CD4-positive, alpha-beta memory T cell (primary cell): ENCODE results near the gene SLC22A3. TPM values are rescaled to one million over a fixed set of nuclear protein-coding genes. Genes with fewer than 3 reads are reported as not detected.
"Not testable (repeated sequence)": the region's sequence is repeated elsewhere in the genome, so short reads cannot be mapped to it uniquely, and the experiment has no call there.

Experiments
- CTCF ChIA-PET: fragments of 350-600 bp; sonication (Branson Sonifier 250); formaldehyde crosslinking; loops from one replicate; lab custom pipeline; 2021; ENCODE audit warnings: inconsistent platforms; ENCODE audit not compliant: partially characterized antibody; lab: Charles Lee
- POLR2A ChIA-PET: fragments of 350-600 bp; sonication (Branson Sonifier 250); formaldehyde crosslinking; loops from one replicate; lab custom pipeline; 2021; ENCODE audit not compliant: partially characterized antibody; lab: Charles Lee
- DNase-seq, 5 donors: peaks; one replicate each; pipeline versions ENCODE4 v3.0.0 to v3.0.0-alpha.2; 2020 to 2022; ENCODE audit warnings: mixed read lengths in 1 of 5
- H3K27ac ChIP-seq: one replicate; pipeline ENCODE4 v1.7.0; 2013; ENCODE audit warnings: low read depth, low read length
- H3K27me3 ChIP-seq: 2 replicates; pipeline ENCODE4 v1.7.0; 2013; ENCODE audit warnings: mild to moderate bottlenecking, low read length, moderate library complexity; ENCODE audit not compliant: insufficient read depth
- H3K36me3 ChIP-seq: 2 replicates; pipeline ENCODE4 v1.7.0; 2013; ENCODE audit warnings: mild to moderate bottlenecking, low read length, moderate library complexity; ENCODE audit not compliant: insufficient read depth
- H3K4me1 ChIP-seq: 2 replicates; pipeline ENCODE4 v1.7.0; 2013; ENCODE audit warnings: mild to moderate bottlenecking, low read length, moderate library complexity; ENCODE audit not compliant: insufficient read depth
- H3K4me3 ChIP-seq, 2 donors: one replicate each; pipeline ENCODE4 v1.7.0; 2013; ENCODE audit warnings: low read length in 2 of 2, mild to moderate bottlenecking in 1 of 2
- H3K9me3 ChIP-seq, 2 donors: one replicate each; pipeline ENCODE4 v1.7.0; 2013; ENCODE audit warnings: low read length in 2 of 2, control low read depth in 1 of 2; ENCODE audit not compliant: control insufficient read depth in 1 of 2
- H3K27ac Mint-ChIP-seq, 7 donors: one replicate each; pipeline ENCODE4 v1.8.0; 2020 to 2021; ENCODE audit warnings: mixed read lengths in 7 of 7, mild to moderate bottlenecking in 6 of 7, inconsistent platforms in 3 of 7, moderate library complexity in 3 of 7
- H3K27me3 Mint-ChIP-seq, 2 donors: one replicate each; pipeline ENCODE4 v1.8.0; 2020 to 2021; ENCODE audit warnings: mixed read lengths in 2 of 2
- H3K36me3 Mint-ChIP-seq, 2 donors: one replicate each; pipeline ENCODE4 v1.8.0; 2020 to 2021; ENCODE audit warnings: mixed read lengths in 2 of 2, inconsistent platforms in 1 of 2, mild to moderate bottlenecking in 1 of 2
- H3K4me1 Mint-ChIP-seq, 4 donors: one replicate each; pipeline ENCODE4 v1.8.0; 2020 to 2021; ENCODE audit warnings: mixed read lengths in 4 of 4, mild to moderate bottlenecking in 1 of 4
- H3K4me3 Mint-ChIP-seq, 8 donors: one replicate each; pipeline ENCODE4 v1.8.0; 2020 to 2021; ENCODE audit warnings: mixed read lengths in 8 of 8, mild to moderate bottlenecking in 7 of 8, moderate library complexity in 6 of 8, inconsistent platforms in 3 of 8
- H3K9me3 Mint-ChIP-seq, 8 donors: one replicate each; pipeline ENCODE4 v1.8.0; 2020 to 2021; ENCODE audit warnings: mixed read lengths in 8 of 8, mild to moderate bottlenecking in 5 of 8, inconsistent platforms in 3 of 8, moderate library complexity in 1 of 8
- intact Hi-C: fragments of 100-400 bp; cut with micrococcal nuclease; formaldehyde crosslinking; loops from one replicate; pipeline ENCODE4 v1.15.1; 2023
- polyA plus RNA-seq, 2 donors: library from polyadenylated mRNA; unstranded; fragments of 300-500 nt; fragmentation: Illumina TruSeq; gene quantifications; one replicate each; pipeline ENCODE4 v1.2.3, GENCODE V29; 2021
- total RNA-seq, 2 experiments: library from RNA; stranded (reverse); gene quantifications; one replicate each; pipeline ENCODE4 v1.2.3, GENCODE V29; 2021

SLC22A3 gene
- total and polyA plus RNA-seq, 4 experiments from 2014 or later: 0.20 to 0.38 TPM; not detected in 2

DNA sequence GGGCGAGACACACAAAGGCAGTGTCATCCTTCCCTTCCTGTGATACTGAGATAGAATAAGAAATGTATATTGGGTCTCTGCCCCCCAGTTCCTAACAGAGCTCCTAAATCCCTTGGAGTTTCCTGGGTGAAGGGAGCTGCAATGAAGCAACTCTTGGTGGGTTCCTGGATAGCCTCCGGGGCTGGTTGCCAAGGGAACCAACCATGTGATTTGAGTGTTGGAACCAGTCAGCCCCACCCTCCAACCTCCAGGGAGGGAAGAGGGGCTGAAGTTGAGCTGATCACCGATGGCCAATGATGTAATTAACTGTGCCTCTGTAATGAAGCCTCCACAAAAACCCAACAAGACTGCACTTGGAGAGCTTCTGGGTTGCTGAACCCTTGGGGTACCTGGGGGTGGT, 116.6 kb downstream of the SLC22A3 start:
- H3K27me3 Mint-ChIP-seq: no peaks in the 10 kb centered on the region
- H3K27ac Mint-ChIP-seq: no peak overlapping the region
- no peak overlapping the region for H3K4me3 ChIP-seq
- H3K27ac ChIP-seq: no peak overlapping the region
- H3K4me3 Mint-ChIP-seq: peak overlapping the region in 3 of 8 donors; percentile 24 to 65 (median 43)
- H3K36me3 Mint-ChIP-seq: peaks cover 9 to 11% of the 10 kb centered on the region in 2 donors
- H3K9me3 ChIP-seq: no peaks in the 10 kb centered on the region
- peaks cover 42 to 61% (median 52%) of the 10 kb centered on the region in 4 donors for H3K4me1 Mint-ChIP-seq
- POLR2A ChIA-PET: interaction anchor here (1.2 kb wide), 1 partner anchor 9 kb away, joined by 6 read pairs; no protein-coding TSS in a partner anchor
- intact Hi-C loops: loop anchor here (10.0 kb wide), 2 partner anchors 490 to 670 kb away; partner anchors contain the start of gene MRPL18
- CTCF ChIA-PET: interaction anchor here (1.4 to 2.1 kb wide), 4 partner anchors 9 to 69 kb away, joined by 4 to 7 read pairs (median 6); no protein-coding TSS in a partner anchor
- no peak for DNase-seq
- no peaks in the 10 kb centered on the region for H3K36me3 ChIP-seq
- peaks cover 55% of the 10 kb centered on the region for H3K4me1 ChIP-seq
- H3K9me3 Mint-ChIP-seq: no peaks in the 10 kb centered on the region
- H3K27me3 ChIP-seq: no peaks in the 10 kb centered on the region

DNA sequence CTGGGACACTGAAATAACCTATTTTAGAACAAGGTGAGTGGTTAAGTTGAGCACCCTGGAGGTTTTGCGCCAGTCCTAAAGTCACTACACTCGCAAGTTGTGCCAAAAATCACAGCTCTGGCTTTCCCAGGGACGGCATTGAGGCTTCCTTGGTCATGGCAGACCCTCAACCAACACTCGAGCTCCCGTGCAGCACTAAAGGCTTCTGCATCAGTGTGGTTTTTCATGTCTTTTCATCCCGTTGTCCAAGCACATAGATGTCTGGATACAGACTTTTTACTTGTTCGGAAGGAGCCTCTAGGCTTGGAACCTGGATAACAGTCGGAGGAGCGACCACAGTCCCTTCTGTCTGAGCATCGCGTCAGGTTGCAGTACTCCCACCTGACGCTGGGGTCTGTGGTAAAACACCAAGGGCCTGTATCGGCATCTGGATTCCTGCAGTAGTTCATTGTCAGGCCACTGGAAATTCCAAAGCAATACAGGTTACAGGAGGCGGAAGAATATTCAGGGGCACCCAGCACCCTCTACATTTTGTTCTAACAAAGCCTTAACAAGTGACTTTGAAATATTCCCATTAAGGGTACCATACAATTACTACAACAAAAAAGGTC, 119.2 kb downstream of the SLC22A3 start:
- DNase-seq, H3K4me3 ChIP-seq, H3K36me3 ChIP-seq, H3K9me3 Mint-ChIP-seq, H3K27me3 Mint-ChIP-seq, H3K4me3 Mint-ChIP-seq, H3K27ac ChIP-seq, H3K9me3 ChIP-seq, CTCF ChIA-PET, H3K27me3 ChIP-seq, H3K27ac Mint-ChIP-seq, POLR2A ChIA-PET: not testable (repeated sequence)
- H3K36me3 Mint-ChIP-seq: peaks cover 9 to 11% of the 10 kb centered on the region in 2 donors
- intact Hi-C loops: loop anchor here (10.0 kb wide), 2 partner anchors 493 to 673 kb away; partner anchors contain the start of gene MRPL18
- H3K4me1 ChIP-seq: peaks cover 30% of the 10 kb centered on the region
- H3K4me1 Mint-ChIP-seq: peaks cover 28 to 52% (median 41%) of the 10 kb centered on the region in 4 donors

DNA sequence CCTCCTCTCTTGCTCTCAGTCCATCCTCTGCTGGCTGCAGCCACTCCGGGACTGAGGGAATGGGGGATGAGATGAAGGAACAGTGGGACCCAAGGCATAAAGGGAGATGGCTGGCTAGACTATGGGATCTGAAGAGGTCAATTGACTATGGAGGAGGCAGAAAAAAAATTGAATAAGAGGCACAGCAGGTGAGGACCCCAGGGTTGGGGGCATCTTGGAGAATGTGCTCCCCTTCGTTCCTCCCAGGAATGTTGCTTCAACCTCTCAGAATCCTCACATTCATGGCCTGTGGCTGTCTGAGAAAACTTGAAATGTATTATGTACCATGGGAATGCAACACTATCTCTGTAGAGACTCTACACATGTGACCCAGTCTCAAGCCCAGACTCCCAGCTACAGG, 121.0 kb downstream of the SLC22A3 start:
- no peaks in the 10 kb centered on the region for H3K27me3 ChIP-seq
- H3K9me3 ChIP-seq: no peaks in the 10 kb centered on the region
- intact Hi-C loops: loop anchor here (10.0 kb wide), 2 partner anchors 494 to 674 kb away; partner anchors contain the start of gene MRPL18
- H3K4me1 ChIP-seq: peaks cover 14% of the 10 kb centered on the region
- no peak overlapping the region for H3K4me3 ChIP-seq
- no peaks in the 10 kb centered on the region for H3K36me3 ChIP-seq
- no peak overlapping the region for H3K27ac ChIP-seq
- H3K4me1 Mint-ChIP-seq: peaks cover 16 to 34% (median 27%) of the 10 kb centered on the region in 4 donors
- no peak overlapping the region for H3K27ac Mint-ChIP-seq
- POLR2A ChIA-PET: no interaction called here
- no peaks in the 10 kb centered on the region for H3K9me3 Mint-ChIP-seq
- H3K36me3 Mint-ChIP-seq: peaks cover 9 to 11% of the 10 kb centered on the region in 2 donors
- no peak for DNase-seq
- CTCF ChIA-PET: no interaction called here
- H3K4me3 Mint-ChIP-seq: no peak overlapping the region
- H3K27me3 Mint-ChIP-seq: no peaks in the 10 kb centered on the region

DNA sequence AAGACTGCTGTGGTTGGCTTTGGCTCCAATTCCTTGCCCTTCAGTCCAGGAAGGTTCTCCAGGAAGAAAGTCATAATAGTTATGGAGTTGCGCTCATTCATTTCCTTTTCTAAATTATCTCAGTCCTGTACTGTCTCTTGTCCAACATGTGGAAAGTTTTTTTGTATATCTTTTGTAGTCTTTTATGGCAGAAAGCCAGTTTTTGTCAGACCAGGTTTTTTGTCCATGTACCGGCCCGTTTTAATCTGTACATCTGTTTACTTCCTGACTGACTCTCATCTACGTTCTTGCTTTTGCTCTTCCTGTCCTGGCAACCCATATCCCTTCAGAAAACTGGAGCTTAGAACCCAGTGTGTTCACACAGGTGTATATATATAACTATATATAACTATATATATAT, 127.9 kb downstream of the SLC22A3 start:
- peaks cover 9 to 37% (median 22%) of the 10 kb centered on the region in 4 donors for H3K4me1 Mint-ChIP-seq
- H3K4me3 ChIP-seq, H3K27me3 ChIP-seq, H3K9me3 ChIP-seq, intact Hi-C loops, DNase-seq, H3K27ac ChIP-seq, H3K4me1 ChIP-seq, H3K36me3 ChIP-seq, H3K27me3 Mint-ChIP-seq: not testable (repeated sequence)
- CTCF ChIA-PET: interaction anchor here (1.6 to 1.8 kb wide), 2 partner anchors 12 to 20 kb away, joined by 5 read pairs; no protein-coding TSS in a partner anchor
- peaks cover 0 to 11% (median 3%) of the 10 kb centered on the region in 8 donors for H3K9me3 Mint-ChIP-seq
- POLR2A ChIA-PET: interaction anchor here (1.8 to 1.9 kb wide), 2 partner anchors 13 to 44 kb away, joined by 4 to 9 read pairs; no protein-coding TSS in a partner anchor
- peak overlapping the region; percentile 15 to 75 (median 48) for H3K4me3 Mint-ChIP-seq
- H3K36me3 Mint-ChIP-seq: peaks cover 16 to 32% of the 10 kb centered on the region in 2 donors
- peak overlapping the region in 3 of 7 donors; percentile 27 to 67 (median 29) for H3K27ac Mint-ChIP-seq

DNA sequence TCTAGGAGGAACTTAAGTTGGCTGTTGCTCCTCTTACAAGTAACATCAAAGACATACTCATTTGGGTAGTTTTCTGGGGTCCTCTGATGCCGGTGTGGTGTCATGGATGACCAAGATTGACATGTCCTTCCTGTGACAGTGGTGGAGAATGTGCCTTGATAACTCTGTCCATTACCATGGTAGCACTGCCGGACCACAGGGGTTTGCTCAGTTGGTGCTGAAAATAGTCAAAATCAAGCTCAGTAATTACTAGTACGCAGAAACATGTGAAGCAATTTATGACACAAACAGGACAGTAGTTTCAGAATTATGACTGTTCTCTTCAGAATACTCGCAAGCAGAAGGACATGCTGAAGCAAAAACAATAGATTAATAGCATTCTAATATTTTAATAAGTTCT, 128.9 kb downstream of the SLC22A3 start:
- Mint-ChIP-seq H3K9me3 (peaks cover 2 to 21% (median 11%) of the 10 kb centered on the region in 8 donors), H3K4me3 (peak overlapping the region in 2 of 8 donors; percentile 1 to 7), H3K4me1 (peaks cover 5 to 30% (median 18%) of the 10 kb centered on the region in 4 donors), H3K36me3 (peaks cover 26 to 42% of the 10 kb centered on the region in 2 donors)
- H3K36me3 ChIP-seq, H3K27ac ChIP-seq, H3K27me3 Mint-ChIP-seq, H3K27ac Mint-ChIP-seq, DNase-seq, H3K4me1 ChIP-seq, intact Hi-C loops, H3K9me3 ChIP-seq, H3K4me3 ChIP-seq, H3K27me3 ChIP-seq: not testable (repeated sequence)
- POLR2A ChIA-PET: interaction anchor here (1.8 to 1.9 kb wide), 2 partner anchors 14 to 43 kb away, joined by 4 to 9 read pairs; no protein-coding TSS in a partner anchor
- CTCF ChIA-PET: interaction anchor here (1.6 to 1.8 kb wide), 2 partner anchors 13 to 21 kb away, joined by 5 read pairs; no protein-coding TSS in a partner anchor

DNA sequence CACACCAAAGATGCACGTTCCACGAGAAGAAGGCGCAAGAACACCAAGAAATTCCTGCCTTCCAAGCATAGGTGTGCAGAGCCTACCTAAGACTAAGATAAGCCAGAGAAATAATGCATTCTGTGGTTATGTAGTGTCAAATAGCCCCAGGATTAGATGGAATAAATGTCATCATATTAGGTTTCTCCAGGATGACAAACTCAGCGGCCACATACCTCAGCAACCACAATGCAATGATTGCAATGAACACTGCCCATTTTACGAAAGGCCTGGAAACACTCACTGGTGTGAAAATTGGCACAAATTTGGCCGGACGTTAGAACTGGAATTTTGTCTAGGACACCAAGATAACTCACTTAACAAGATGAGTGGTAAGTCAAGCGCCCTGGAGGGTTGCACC, 129.7 kb downstream of the SLC22A3 start:
- Histone ChIP-seq H3K4me1 (peaks cover 5% of the 10 kb centered on the region), H3K36me3 (no peaks in the 10 kb centered on the region), H3K4me3 (no peak overlapping the region), H3K27ac (no peak overlapping the region), H3K9me3 (no peaks in the 10 kb centered on the region), H3K27me3 (no peaks in the 10 kb centered on the region)
- ChIA-PET POLR2A (no interaction called here), CTCF (no interaction called here)
- no peak for DNase-seq
- H3K9me3 Mint-ChIP-seq: peaks cover 2 to 27% (median 11%) of the 10 kb centered on the region in 8 donors
- no peak overlapping the region for H3K4me3 Mint-ChIP-seq
- intact Hi-C loops: no loop called here
- peaks cover 4 to 30% (median 18%) of the 10 kb centered on the region in 4 donors for H3K4me1 Mint-ChIP-seq
- H3K27me3 Mint-ChIP-seq: no peaks in the 10 kb centered on the region
- H3K27ac Mint-ChIP-seq: no peak overlapping the region
- peaks cover 35 to 50% of the 10 kb centered on the region in 2 donors for H3K36me3 Mint-ChIP-seq

DNA sequence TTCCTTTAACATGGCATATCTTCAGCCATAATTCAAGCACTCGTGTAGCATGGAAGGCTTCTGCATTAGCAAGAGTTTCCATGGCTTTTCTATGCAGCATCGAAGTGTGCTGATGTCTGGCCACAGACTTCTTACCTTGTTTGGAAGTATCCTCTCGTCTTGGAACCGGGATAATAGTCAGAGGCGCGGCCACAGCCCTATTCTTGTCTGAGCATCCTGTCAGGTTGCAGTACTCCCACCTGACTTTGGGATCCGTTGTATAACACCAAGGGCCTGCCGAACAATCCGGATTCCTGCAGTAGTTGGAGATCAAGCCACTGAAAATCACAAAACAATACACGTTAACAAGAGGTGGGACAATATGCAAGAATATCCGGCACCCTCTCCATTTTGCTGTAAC, 138.9 kb downstream of the SLC22A3 start:
- H3K4me3 Mint-ChIP-seq: no peak overlapping the region
- H3K4me1 ChIP-seq: no peaks in the 10 kb centered on the region
- no peak for DNase-seq
- peaks cover 0 to 6% (median 0%) of the 10 kb centered on the region in 8 donors for H3K9me3 Mint-ChIP-seq
- H3K27ac ChIP-seq: no peak overlapping the region
- H3K36me3 ChIP-seq: peaks cover 5% of the 10 kb centered on the region
- no peaks in the 10 kb centered on the region for H3K4me1 Mint-ChIP-seq
- no peaks in the 10 kb centered on the region for H3K27me3 ChIP-seq
- H3K9me3 ChIP-seq: no peaks in the 10 kb centered on the region
- ChIA-PET CTCF (no interaction called here), POLR2A (no interaction called here)
- no peak overlapping the region for H3K27ac Mint-ChIP-seq
- no peaks in the 10 kb centered on the region for H3K27me3 Mint-ChIP-seq
- no peak overlapping the region for H3K4me3 ChIP-seq
- intact Hi-C loops: no loop called here
- peaks cover 86 to 88% of the 10 kb centered on the region in 2 donors for H3K36me3 Mint-ChIP-seq
